Colonic mucosa (tissue), 4 donors: Measurements from ENCODE around the gene DNAJC11. TPM values are rescaled to one million over a fixed set of nuclear protein-coding genes. Genes with fewer than 3 reads are reported as not detected.
A peak's percentile ranks its signal among the peaks of the same experiment; 100 is the strongest.

ENCODE experiments used
- DNase-seq: peaks from one replicate; pipeline ENCODE4 v3.0.0-alpha.2; 2020
- H3K27ac ChIP-seq: fragments of 200-600 bp; one replicate; pipeline ENCODE4 v1.8.0; 2021
- H3K27me3 ChIP-seq: fragments of 200-600 bp; one replicate; pipeline ENCODE4 v1.8.0; 2021
- H3K36me3 ChIP-seq: fragments of 200-600 bp; one replicate; pipeline ENCODE4 v1.8.0; 2021
- H3K4me1 ChIP-seq: fragments of 200-600 bp; one replicate; pipeline ENCODE4 v1.8.0; 2021; ENCODE audit warnings: mild to moderate bottlenecking
- H3K4me3 ChIP-seq: fragments of 200-600 bp; one replicate; pipeline ENCODE4 v1.8.0; 2021
- H3K9ac ChIP-seq, 2 donors: one replicate each; pipeline ENCODE4 v1.7.0; 2013; ENCODE audit warnings: control low read depth in 2 of 2, low read depth in 2 of 2, low read length in 2 of 2
- H3K9me3 ChIP-seq: fragments of 200-600 bp; one replicate; pipeline ENCODE4 v1.8.0; 2021
- CTCF ChIP-seq: fragments of 200-600 bp; IDR thresholded peaks from one replicate; pipeline ENCODE4 v1.8.0; 2022; ENCODE audit warnings: antibody characterized with exemption, mild to moderate bottlenecking
- intact Hi-C: fragments of 100-400 bp; cut with DNase I; formaldehyde crosslinking; loops from one replicate; pipeline ENCODE4 v1.14.1; 2022
- total RNA-seq, 2 donors: library from RNA; stranded (reverse); fragmentation: NEBNext Ultra II Directional in 1 of 2; extraction: Animal tissue kit (Norgen Biotek cat#: 25700) in 1 of 2; gene quantifications; one replicate each; pipeline ENCODE4 v1.2.1, GENCODE V29; 2021
- donor health status: healthy.
- donor health status: DM: no; HTN: no; CAD: no.
- donor health status: DM: no; HTN: no; CAD: no.

Gene DNAJC11
- total RNA-seq, 2 donors from 2014 or later: 70.1 to 107 TPM

DNA sequence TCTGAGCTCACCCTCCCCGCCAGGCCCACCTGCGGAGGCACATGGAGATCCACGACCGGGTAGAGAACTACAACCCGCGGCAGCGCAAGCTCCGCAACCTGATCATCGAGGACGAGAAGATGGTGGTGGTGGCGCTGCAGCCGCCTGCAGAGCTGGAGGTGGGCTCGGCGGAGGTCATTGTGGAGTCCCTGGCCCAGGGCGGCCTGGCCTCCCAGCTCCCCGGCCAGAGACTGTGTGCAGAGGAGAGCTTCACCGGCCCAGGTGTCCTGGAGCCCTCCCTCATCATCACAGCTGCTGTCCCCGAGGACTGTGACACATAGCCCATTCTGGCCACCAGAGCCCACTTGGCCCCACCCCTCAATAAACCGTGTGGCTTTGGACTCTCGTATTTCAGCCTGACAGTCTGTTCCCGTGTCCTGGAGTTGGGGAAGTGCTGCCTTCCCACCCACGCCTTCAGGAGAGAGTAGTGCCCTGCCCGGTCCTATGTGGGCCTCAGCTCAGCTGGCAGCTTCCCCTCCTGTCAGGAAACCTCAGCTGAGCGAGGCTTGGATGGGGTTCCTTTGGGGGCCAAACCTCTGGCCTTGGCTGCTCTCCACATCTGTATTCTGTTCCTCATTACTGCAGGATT is 112.6 kb downstream of the DNAJC11 start:
- Histone ChIP-seq H3K4me1 (no peaks in the 10 kb centered on the region), H3K4me3 (no peak overlapping the region), H3K9me3 (no peaks in the 10 kb centered on the region), H3K27ac (no peak overlapping the region), H3K9ac (no peak overlapping the region), H3K27me3 (no peaks in the 10 kb centered on the region), H3K36me3 (no peaks in the 10 kb centered on the region)
- intact Hi-C loops: no loop called here
- no peak for TF ChIP-seq CTCF
- no peak for DNase-seq

DNA sequence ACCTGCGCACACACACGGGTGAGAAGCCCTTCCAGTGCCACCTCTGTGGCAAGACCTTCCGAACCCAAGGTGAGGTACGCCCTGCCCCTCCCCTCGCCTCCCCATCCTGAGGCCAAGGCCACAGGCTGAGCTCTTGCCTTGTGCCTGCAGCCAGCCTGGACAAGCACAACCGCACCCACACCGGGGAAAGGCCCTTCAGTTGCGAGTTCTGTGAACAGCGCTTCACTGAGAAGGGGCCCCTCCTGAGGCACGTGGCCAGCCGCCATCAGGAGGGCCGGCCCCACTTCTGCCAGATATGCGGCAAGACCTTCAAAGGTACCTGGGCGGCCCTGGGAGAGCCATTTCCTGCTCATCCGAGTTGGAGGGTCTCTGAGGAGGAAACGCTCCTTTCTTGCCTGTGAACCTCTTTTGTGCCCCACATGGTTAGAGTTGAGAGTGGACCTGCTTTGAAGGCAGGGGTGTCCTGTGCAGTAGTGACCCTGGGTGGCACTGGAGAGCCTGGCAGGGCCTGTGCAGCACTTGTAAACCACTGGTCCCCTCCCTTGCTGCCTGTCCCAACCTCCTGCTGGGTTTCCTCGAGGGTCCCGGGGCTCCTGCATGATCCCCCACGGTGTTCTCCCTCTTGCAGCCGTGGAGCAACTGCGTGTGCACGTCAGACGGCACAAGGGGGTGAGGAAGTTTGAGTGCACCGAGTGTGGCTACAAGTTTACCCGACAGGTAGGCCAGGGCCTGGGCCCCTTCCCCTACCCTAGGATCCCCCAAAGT is 113.3 kb downstream of the DNAJC11 start:
- Histone ChIP-seq H3K4me3 (no peak overlapping the region), H3K27ac (no peak overlapping the region), H3K9me3 (no peaks in the 10 kb centered on the region), H3K9ac (no peak overlapping the region), H3K4me1 (no peaks in the 10 kb centered on the region), H3K27me3 (no peaks in the 10 kb centered on the region), H3K36me3 (no peaks in the 10 kb centered on the region)
- no peak for TF ChIP-seq CTCF
- DNase-seq: peak; percentile 53
- intact Hi-C loops: no loop called here

- Histone ChIP-seq H3K27ac (no peak overlapping the region), H3K9ac (no peak overlapping the region)
- intact Hi-C loops: no loop called here
These were observed 114.2 kb downstream of the DNAJC11 start for GRCh38 chr1:6587261-6588005.

DNA sequence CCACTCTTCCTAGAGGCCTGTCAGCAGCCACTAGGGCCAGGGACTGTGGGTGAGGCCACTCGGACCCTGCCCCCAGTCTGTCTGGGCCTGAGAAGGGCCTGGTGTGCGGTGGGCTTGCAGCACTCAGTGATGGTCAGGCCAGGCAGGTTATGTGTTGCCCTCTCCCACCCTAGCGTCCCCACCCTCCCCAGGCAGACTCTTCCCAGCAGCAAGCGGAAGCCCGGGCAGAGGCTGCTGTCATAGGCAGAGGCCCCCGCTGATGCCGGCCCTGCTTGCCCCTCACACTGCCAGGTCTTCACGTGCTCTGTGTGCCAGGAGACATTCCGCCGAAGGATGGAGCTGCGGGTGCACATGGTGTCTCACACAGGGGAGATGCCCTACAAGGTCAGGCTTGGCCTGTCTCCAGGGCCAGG is 115.2 kb downstream of the DNAJC11 start:
- no peaks in the 10 kb centered on the region for H3K9me3 ChIP-seq
- no peak overlapping the region for H3K4me3 ChIP-seq
- peaks cover 3% of the 10 kb centered on the region for H3K4me1 ChIP-seq
- H3K36me3 ChIP-seq: no peaks in the 10 kb centered on the region
- TF ChIP-seq CTCF: no peak
- no peak for DNase-seq
- H3K27me3 ChIP-seq: no peaks in the 10 kb centered on the region
- H3K27ac ChIP-seq: no peak overlapping the region
- intact Hi-C loops: no loop called here
- H3K9ac ChIP-seq: no peak overlapping the region

More at GRCh38 chr1:6587261-6588005, 114.2 kb downstream of the DNAJC11 start:
- no peaks in the 10 kb centered on the region for H3K27me3 ChIP-seq
- no peak for DNase-seq
- no peaks in the 10 kb centered on the region for H3K4me1 ChIP-seq
- no peaks in the 10 kb centered on the region for H3K36me3 ChIP-seq
- no peak for TF ChIP-seq CTCF
- no peak overlapping the region for H3K4me3 ChIP-seq
- no peaks in the 10 kb centered on the region for H3K9me3 ChIP-seq

DNA sequence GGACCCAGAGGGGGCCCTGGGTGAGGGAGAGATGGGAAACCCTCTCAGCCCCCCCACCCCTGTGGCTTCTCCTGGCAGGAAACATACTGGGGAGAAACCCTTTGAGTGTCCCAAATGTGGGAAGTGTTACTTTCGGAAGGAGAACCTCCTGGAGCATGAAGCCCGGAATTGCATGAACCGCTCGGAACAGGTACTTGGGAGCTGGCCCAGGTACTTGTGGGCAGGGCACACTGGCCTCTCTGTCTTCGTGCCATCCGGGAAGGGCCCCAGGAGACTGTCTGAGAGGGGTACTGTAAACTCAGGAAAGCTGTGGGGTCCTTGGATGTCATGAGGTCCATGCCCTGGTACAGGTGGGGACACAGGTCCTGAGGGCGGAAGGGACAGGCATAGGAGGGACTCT is 115.8 kb downstream of the DNAJC11 start:
- intact Hi-C loops: no loop called here
- H3K27ac ChIP-seq: no peak overlapping the region
- no peak overlapping the region for H3K9ac ChIP-seq
- H3K36me3 ChIP-seq: no peaks in the 10 kb centered on the region
- H3K27me3 ChIP-seq: no peaks in the 10 kb centered on the region
- peaks cover 9% of the 10 kb centered on the region for H3K4me1 ChIP-seq
- TF ChIP-seq CTCF: no peak
- no peak overlapping the region for H3K4me3 ChIP-seq
- no peaks in the 10 kb centered on the region for H3K9me3 ChIP-seq
- DNase-seq: no peak
